H9 (cell line): ENCODE data around the gene KRT36. TPM values are rescaled to one million over a fixed set of nuclear protein-coding genes. Genes with fewer than 3 reads are reported as not detected.

Experiments
- DNase-seq: peaks from one replicate; pipeline ENCODE4 v3.0.0-alpha.2; 2017
- H2AFZ ChIP-seq: one replicate; pipeline ENCODE4 v1.6.1; 2013; ENCODE audit warnings: mild to moderate bottlenecking, low read length, control low read depth, moderate library complexity
- H2AK5ac ChIP-seq: 2 replicates; pipeline ENCODE4 v1.6.1; 2013; ENCODE audit warnings: low read length, control low read depth, mixed read lengths; ENCODE audit not compliant: insufficient read length
- H2BK120ac ChIP-seq: one replicate; pipeline ENCODE4 v1.6.1; 2013; ENCODE audit warnings: low read depth, mild to moderate bottlenecking, low read length, control low read depth, inconsistent platforms; ENCODE audit not compliant: poor library complexity, severe bottlenecking
- H2BK12ac ChIP-seq: 2 replicates; pipeline ENCODE4 v1.6.1; 2013; ENCODE audit warnings: low read length, control low read depth, mixed read lengths, low read depth; ENCODE audit not compliant: insufficient read length
- H2BK15ac ChIP-seq: 2 replicates; pipeline ENCODE4 v1.6.1; 2013; ENCODE audit warnings: low read depth, low read length, control low read depth
- H2BK20ac ChIP-seq: one replicate; pipeline ENCODE4 v1.6.1; 2013; ENCODE audit warnings: low read depth, mild to moderate bottlenecking, low read length, control low read depth, inconsistent platforms; ENCODE audit not compliant: poor library complexity, severe bottlenecking
- H2BK5ac ChIP-seq: 2 replicates; pipeline ENCODE4 v1.6.1; 2013; ENCODE audit warnings: low read length, control low read depth, mixed read lengths; ENCODE audit not compliant: insufficient read length
- H3K14ac ChIP-seq: 2 replicates; pipeline ENCODE4 v1.6.1; 2013; ENCODE audit warnings: low read length, control low read depth; ENCODE audit not compliant: insufficient read depth
- H3K18ac ChIP-seq: 2 replicates; pipeline ENCODE4 v1.6.1; 2013; ENCODE audit warnings: low read depth, mild to moderate bottlenecking, mixed read lengths, low read length, control low read depth; ENCODE audit not compliant: insufficient read length
- H3K23ac ChIP-seq: 2 replicates; pipeline ENCODE4 v1.6.1; 2013; ENCODE audit warnings: low read length, control low read depth, mixed read lengths, low read depth; ENCODE audit not compliant: insufficient read length
- H3K23me2 ChIP-seq: 2 replicates; pipeline ENCODE4 v1.6.1; 2013; ENCODE audit warnings: low read depth, mild to moderate bottlenecking, mixed read lengths, low read length, control low read depth; ENCODE audit not compliant: insufficient read length, poor library complexity, severe bottlenecking
- H3K27ac ChIP-seq: 2 replicates; pipeline ENCODE4 v1.5.1; 2013; ENCODE audit warnings: low read length, control low read depth, mixed read lengths, low read depth; ENCODE audit not compliant: insufficient read length
- H3K27me3 ChIP-seq: 2 replicates; pipeline ENCODE4 v1.6.1; 2013; ENCODE audit warnings: low read length, control low read depth, inconsistent platforms; ENCODE audit not compliant: insufficient read depth
- H3K4ac ChIP-seq: 2 replicates; pipeline ENCODE4 v1.6.1; 2013; ENCODE audit warnings: low read depth, mild to moderate bottlenecking, control low read depth, inconsistent platforms, low read length, moderate library complexity
- H3K4me1 ChIP-seq: 2 replicates; pipeline ENCODE4 v1.6.1; 2013; ENCODE audit warnings: low read length, control low read depth, inconsistent platforms; ENCODE audit not compliant: insufficient read depth
- H3K4me2 ChIP-seq: 2 replicates; pipeline ENCODE4 v1.6.1; 2013; ENCODE audit warnings: low read length, control low read depth, mixed read lengths; ENCODE audit not compliant: insufficient read length, insufficient read depth
- H3K56ac ChIP-seq: 2 replicates; pipeline ENCODE4 v1.6.1; 2013; ENCODE audit warnings: low read depth, mild to moderate bottlenecking, mixed read lengths, low read length, control low read depth; ENCODE audit not compliant: insufficient read length
- H3K79me1 ChIP-seq: 2 replicates; pipeline ENCODE4 v1.6.1; 2013; ENCODE audit warnings: low read depth, mild to moderate bottlenecking, moderate library complexity, low read length, control low read depth, inconsistent platforms; ENCODE audit not compliant: insufficient read depth, poor library complexity, severe bottlenecking
- H3K79me2 ChIP-seq: 2 replicates; pipeline ENCODE4 v1.6.1; 2013; ENCODE audit warnings: low read length, control low read depth, inconsistent platforms; ENCODE audit not compliant: insufficient read depth
- H3K9ac ChIP-seq: 2 replicates; pipeline ENCODE4 v1.6.1; 2013; ENCODE audit warnings: low read length, control low read depth, mixed read lengths; ENCODE audit not compliant: insufficient read length; ENCODE audit errors: extremely low read depth
- H3K9me3 ChIP-seq: one replicate; pipeline ENCODE4 v1.6.1; 2013; ENCODE audit warnings: low read depth, low read length, inconsistent platforms; ENCODE audit not compliant: control insufficient read depth
- H3T11ph ChIP-seq: one replicate; pipeline ENCODE4 v1.6.1; 2013; ENCODE audit warnings: mild to moderate bottlenecking, low read length, control low read depth, inconsistent platforms
- H4K20me1 ChIP-seq: one replicate; pipeline ENCODE4 v1.6.1; 2013; ENCODE audit not compliant: control insufficient read depth, insufficient read length, insufficient read depth
- H4K5ac ChIP-seq: 2 replicates; pipeline ENCODE4 v1.6.1; 2013; ENCODE audit warnings: low read depth, mild to moderate bottlenecking, mixed read lengths, low read length, control low read depth; ENCODE audit not compliant: insufficient read length
- H4K8ac ChIP-seq: replicated peaks from 2 replicates; pipeline ENCODE4 v1.6.1; 2013; ENCODE audit warnings: low read length, control low read depth, mixed read lengths, low read depth; ENCODE audit not compliant: insufficient read length
- H4K91ac ChIP-seq: 2 replicates; pipeline ENCODE4 v1.6.1; 2013; ENCODE audit warnings: low read depth, mild to moderate bottlenecking, moderate library complexity, mixed read lengths, low read length, control low read depth; ENCODE audit not compliant: insufficient read length
- H3K27ac Mint-ChIP-seq, 3 experiments: 2 replicates in 2 of 3; 3 replicates in 1 of 3; pipeline ENCODE4 v1.8.0; 2020 to 2021; ENCODE audit warnings: mixed read lengths in 3 of 3, mild to moderate bottlenecking in 1 of 3, moderate library complexity in 1 of 3
- H3K27me3 Mint-ChIP-seq: 2 replicates; pipeline ENCODE4 v1.8.0; 2021; ENCODE audit warnings: low read depth, mild to moderate bottlenecking, moderate library complexity, mixed read lengths
- H3K36me3 Mint-ChIP-seq, 3 experiments: 2 replicates in 2 of 3; 3 replicates in 1 of 3; pipeline ENCODE4 v1.8.0; 2020 to 2021; ENCODE audit warnings: low read depth in 3 of 3, mixed read lengths in 3 of 3; ENCODE audit not compliant: insufficient read depth in 1 of 3
- H3K4me1 Mint-ChIP-seq, 2 experiments: 2 replicates each; pipeline ENCODE4 v1.8.0; 2020; ENCODE audit warnings: mixed read lengths in 2 of 2
- H3K4me3 Mint-ChIP-seq, 2 experiments: 2 replicates in 1 of 2; 3 replicates in 1 of 2; pipeline ENCODE4 v1.8.0; 2020 to 2021; ENCODE audit warnings: mild to moderate bottlenecking in 2 of 2, mixed read lengths in 2 of 2, moderate library complexity in 1 of 2
- H3K9me3 Mint-ChIP-seq, 2 experiments: 2 replicates in 1 of 2; 3 replicates in 1 of 2; pipeline ENCODE4 v1.8.0; 2020; ENCODE audit warnings: mild to moderate bottlenecking in 2 of 2, mixed read lengths in 2 of 2, moderate library complexity in 1 of 2
- WGBS: extraction: QIAGEN DNeasy Blood & Tissue Kit; methylation state at CpG from one replicate; pipeline ENCODE4 v1.1.7; 2013; ENCODE audit warnings: missing lambda C conversion rate, low lambda C conversion rate, mixed read lengths; ENCODE audit not compliant: insufficient read length; ENCODE audit errors: extremely low coverage; 5-methylcytosine and 5-hydroxymethylcytosine counted together
- microRNA-seq: library from miRNA; unstranded; fragments of <30 nt; microRNA quantifications from one replicate; pipeline ENCODE4, GENCODE V29; 2020; ENCODE audit warnings: borderline microRNAs expressed
- total RNA-seq: library from RNA; stranded (reverse); gene quantifications from 2 replicates; pipeline ENCODE4 v1.2.1, GENCODE V29; 2021
- TF ChIP-seq, protein P1 (sequence below): fragments of 200-600 bp; sonication (generic); conservative IDR thresholded peaks from 3 replicates; pipeline ENCODE4 v1.8.0; 2021; ENCODE audit warnings: antibody characterized with exemption, mild to moderate bottlenecking

Gene KRT36
- total RNA-seq, 1 experiment from 2014 or later = not detected

DNA sequence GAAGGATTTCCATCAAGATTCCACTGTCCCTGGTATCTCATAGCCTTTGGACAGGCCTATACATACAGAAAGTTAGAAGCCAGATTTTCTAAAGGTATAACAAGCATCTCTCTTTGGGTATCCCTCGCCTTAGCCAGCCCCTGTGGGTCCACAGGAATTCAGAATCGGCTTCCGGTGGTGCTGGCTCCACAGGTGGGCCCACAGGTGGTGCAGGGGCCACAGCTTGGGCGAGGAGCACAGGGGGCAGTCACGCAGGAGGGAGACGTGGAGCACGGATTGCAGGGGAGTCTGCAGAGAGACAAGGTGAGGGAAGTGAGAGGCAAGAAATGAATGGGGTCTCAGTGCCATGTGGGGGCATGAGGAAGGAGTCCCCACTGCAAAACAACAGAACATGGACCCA lies 52.5 kb downstream of the KRT36 start:
- no peak overlapping the region for H2BK5ac ChIP-seq
- no peaks in the 10 kb centered on the region for H3K27me3 ChIP-seq
- H2BK120ac ChIP-seq = no peak overlapping the region
- H2BK20ac ChIP-seq = no peak overlapping the region
- H3K36me3 Mint-ChIP-seq = no peaks in the 10 kb centered on the region; a peak in 1 of 7 replicates
- H2BK15ac ChIP-seq = no peak overlapping the region
- H3K27ac Mint-ChIP-seq = peak overlapping the region in 1 of 3 experiments; percentile 28; a peak in 1 of 7 replicates
- H3K27me3 Mint-ChIP-seq = peaks cover 10% of the 10 kb centered on the region
- H4K8ac ChIP-seq = no peak overlapping the region
- no peak overlapping the region for H2BK12ac ChIP-seq
- no peaks in the 10 kb centered on the region for H3K4me1 ChIP-seq
- H3K18ac ChIP-seq = no peak overlapping the region
- H3K79me1 ChIP-seq = no peaks in the 10 kb centered on the region
- no CpG with 5 or more reads among the region's 7 CpGs for WGBS
- H3K56ac ChIP-seq = no peak overlapping the region
- H3K23me2 ChIP-seq = no peaks in the 10 kb centered on the region
- H2AK5ac ChIP-seq = no peak overlapping the region
- H4K91ac ChIP-seq = no peak overlapping the region
- H3K14ac ChIP-seq = no peak overlapping the region
- no peaks in the 10 kb centered on the region for H3K79me2 ChIP-seq
- H3K23ac ChIP-seq = no peak overlapping the region
- TF ChIP-seq, protein P1, sequence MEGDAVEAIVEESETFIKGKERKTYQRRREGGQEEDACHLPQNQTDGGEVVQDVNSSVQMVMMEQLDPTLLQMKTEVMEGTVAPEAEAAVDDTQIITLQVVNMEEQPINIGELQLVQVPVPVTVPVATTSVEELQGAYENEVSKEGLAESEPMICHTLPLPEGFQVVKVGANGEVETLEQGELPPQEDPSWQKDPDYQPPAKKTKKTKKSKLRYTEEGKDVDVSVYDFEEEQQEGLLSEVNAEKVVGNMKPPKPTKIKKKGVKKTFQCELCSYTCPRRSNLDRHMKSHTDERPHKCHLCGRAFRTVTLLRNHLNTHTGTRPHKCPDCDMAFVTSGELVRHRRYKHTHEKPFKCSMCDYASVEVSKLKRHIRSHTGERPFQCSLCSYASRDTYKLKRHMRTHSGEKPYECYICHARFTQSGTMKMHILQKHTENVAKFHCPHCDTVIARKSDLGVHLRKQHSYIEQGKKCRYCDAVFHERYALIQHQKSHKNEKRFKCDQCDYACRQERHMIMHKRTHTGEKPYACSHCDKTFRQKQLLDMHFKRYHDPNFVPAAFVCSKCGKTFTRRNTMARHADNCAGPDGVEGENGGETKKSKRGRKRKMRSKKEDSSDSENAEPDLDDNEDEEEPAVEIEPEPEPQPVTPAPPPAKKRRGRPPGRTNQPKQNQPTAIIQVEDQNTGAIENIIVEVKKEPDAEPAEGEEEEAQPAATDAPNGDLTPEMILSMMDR = no peak
- no peaks in the 10 kb centered on the region for H3K9me3 ChIP-seq
- H2AFZ ChIP-seq = no peak overlapping the region
- H3K27ac ChIP-seq = no peak overlapping the region
- H3K9ac ChIP-seq = no peak overlapping the region
- no peaks in the 10 kb centered on the region for H4K20me1 ChIP-seq
- H3K4me3 Mint-ChIP-seq = no peak overlapping the region
- no peak overlapping the region for H4K5ac ChIP-seq
- no peak overlapping the region for H3T11ph ChIP-seq
- no peak for DNase-seq
- H3K9me3 Mint-ChIP-seq = no peaks in the 10 kb centered on the region; a peak in 1 of 5 replicates
- no peaks in the 10 kb centered on the region for H3K4me1 Mint-ChIP-seq
- H3K4ac ChIP-seq = no peak overlapping the region
- no peak overlapping the region for H3K4me2 ChIP-seq

Small RNAs within 50 kb of the gene (microRNA-seq; reads per million reads assigned to microRNA genes)
- not detected for gene MIR6510

Other genes starting within 250 kb of the KRT36 start
- not detected in 2 replicates for gene KRTAP9-4, start 240.2 kb downstream of the KRT36 start, total RNA-seq
- gene KRTAP9-9, start 234.5 kb downstream of the KRT36 start, total RNA-seq = not detected in 2 replicates
- not detected in 2 replicates for gene KRTAP9-6, start 224.5 kb downstream of the KRT36 start, total RNA-seq
- not detected in 2 replicates for gene KRTAP9-7, start 214.2 kb downstream of the KRT36 start, total RNA-seq
- not detected in 2 replicates for gene KRTAP29-1, start 187.1 kb downstream of the KRT36 start, total RNA-seq
- gene KRTAP16-1, start 180.6 kb downstream of the KRT36 start, total RNA-seq = not detected in 2 replicates
- not detected in 2 replicates for gene KRTAP17-1, start 174.2 kb downstream of the KRT36 start, total RNA-seq
- gene KRT33A, start 139.1 kb downstream of the KRT36 start, total RNA-seq = not detected in 2 replicates
- not detected in 2 replicates for gene KRT33B, start 120.1 kb downstream of the KRT36 start, total RNA-seq
- not detected in 2 replicates for gene KRT34, start 107.6 kb downstream of the KRT36 start, total RNA-seq
- gene KRT31, start 92.3 kb downstream of the KRT36 start, total RNA-seq = not detected in 2 replicates
- not detected in 2 replicates for gene KRT37, start 65.3 kb downstream of the KRT36 start, total RNA-seq
- gene KRT38, start 48.9 kb downstream of the KRT36 start, total RNA-seq = not detected in 2 replicates
- not detected in 2 replicates for gene KRT32, start 22.5 kb downstream of the KRT36 start, total RNA-seq
- gene KRT35, start 8.8 kb downstream of the KRT36 start, total RNA-seq = not detected in 2 replicates
- not detected in 2 replicates for gene KRT13, start 15.7 kb upstream of the KRT36 start, total RNA-seq
- 0.35 and 0.87 TPM in 2 replicates for gene KRT15, start 29.0 kb upstream of the KRT36 start, total RNA-seq
- 134 and 143 TPM in 2 replicates for gene KRT19, start 38.4 kb upstream of the KRT36 start, total RNA-seq
- gene KRT9, start 82.1 kb upstream of the KRT36 start, total RNA-seq = not detected in 2 replicates
- gene KRT14, start 97.0 kb upstream of the KRT36 start, total RNA-seq = not detected in 2 replicates
- not detected in 2 replicates for gene KRT16, start 122.9 kb upstream of the KRT36 start, total RNA-seq
- gene KRT17, start 134.7 kb upstream of the KRT36 start, total RNA-seq = 1.1 and 1.5 TPM in 2 replicates
- gene EIF1, start 199.0 kb upstream of the KRT36 start, total RNA-seq = 651 and 652 TPM in 2 replicates
- gene GAST, start 222.4 kb upstream of the KRT36 start, total RNA-seq = not detected in 2 replicates
- 2.2 and 2.5 TPM in 2 replicates for gene HAP1, start 244.7 kb upstream of the KRT36 start, total RNA-seq